GM06990 (cell line): ENCODE results near the gene CLHC1.
"Not testable (repeated sequence)": the region's sequence is repeated elsewhere in the genome, so short reads cannot be mapped to it uniquely, and the experiment has no call there.

Experiments
- DNase-seq: peaks from one replicate; pipeline ENCODE4 v3.0.0-alpha.2; 2011; ENCODE audit not compliant: insufficient read length; ENCODE audit errors: extremely low read depth
- H3K27me3 ChIP-seq: replicated peaks from 2 replicates; pipeline ENCODE4 v1.6.0; 2011; ENCODE audit warnings: low read length; ENCODE audit not compliant: control insufficient read depth, insufficient read depth
- H3K36me3 ChIP-seq: 2 replicates; pipeline ENCODE4 v1.5.1; 2011; ENCODE audit warnings: low read length; ENCODE audit not compliant: control insufficient read depth, insufficient read depth
- H3K4me3 ChIP-seq: replicated peaks from 2 replicates; pipeline ENCODE4 v1.5.1; 2011; ENCODE audit warnings: low read depth, mild to moderate bottlenecking, control low read depth, low read length
- CTCF ChIP-seq: IDR thresholded peaks from 2 replicates; pipeline ENCODE4 v1.5.1; 2011; ENCODE audit warnings: low read length, control low read depth, mild to moderate bottlenecking, inconsistent platforms; ENCODE audit not compliant: insufficient read depth, poor library complexity, severe bottlenecking

CLHC1 gene

GRCh38 chr2:55147531-55147930 is 84.6 kb downstream of the CLHC1 start:
- no peak for TF ChIP-seq CTCF
- no peak for DNase-seq
- H3K36me3 ChIP-seq: no peaks in the 10 kb centered on the region
- H3K27me3 ChIP-seq: no peaks in the 10 kb centered on the region
- no peak overlapping the region for H3K4me3 ChIP-seq

- H3K27me3 ChIP-seq: no peaks in the 10 kb centered on the region
- no peaks in the 10 kb centered on the region for H3K36me3 ChIP-seq
- no peak for TF ChIP-seq CTCF
- DNase-seq: no peak
- H3K4me3 ChIP-seq: no peak overlapping the region
Measured at GRCh38 chr2:55147041-55147440, 85.1 kb downstream of the CLHC1 start.

GRCh38 chr2:55146263-55146662 is 85.8 kb downstream of the CLHC1 start:
- H3K27me3 ChIP-seq: no peaks in the 10 kb centered on the region
- no peak for DNase-seq
- no peaks in the 10 kb centered on the region for H3K36me3 ChIP-seq
- TF ChIP-seq CTCF: no peak
- H3K4me3 ChIP-seq: no peak overlapping the region

- no peaks in the 10 kb centered on the region for H3K27me3 ChIP-seq
- H3K4me3 ChIP-seq: no peak overlapping the region
- no peaks in the 10 kb centered on the region for H3K36me3 ChIP-seq
- no peak for TF ChIP-seq CTCF
- no peak for DNase-seq
Measured at GRCh38 chr2:55144922-55145820, 86.9 kb downstream of the CLHC1 start.

GRCh38 chr2:55143706-55144105 is 88.4 kb downstream of the CLHC1 start:
- H3K36me3 ChIP-seq, H3K27me3 ChIP-seq, H3K4me3 ChIP-seq, DNase-seq: not testable (repeated sequence)

- no peak for TF ChIP-seq CTCF
- DNase-seq: no peak
- Histone ChIP-seq H3K4me3 (no peak overlapping the region), H3K27me3 (no peaks in the 10 kb centered on the region), H3K36me3 (no peaks in the 10 kb centered on the region)
Measured at GRCh38 chr2:55142518-55142917, 89.6 kb downstream of the CLHC1 start.
